Embryonic facial prominence (tissue), 1 donor: ENCODE data around the gene CACNA2D3.

Experiments used
- DNase-seq: peaks from one replicate; pipeline ENCODE4 v3.0.0-alpha.2; 2016; ENCODE audit errors: extremely low spot score

The CACNA2D3 gene

DNA sequence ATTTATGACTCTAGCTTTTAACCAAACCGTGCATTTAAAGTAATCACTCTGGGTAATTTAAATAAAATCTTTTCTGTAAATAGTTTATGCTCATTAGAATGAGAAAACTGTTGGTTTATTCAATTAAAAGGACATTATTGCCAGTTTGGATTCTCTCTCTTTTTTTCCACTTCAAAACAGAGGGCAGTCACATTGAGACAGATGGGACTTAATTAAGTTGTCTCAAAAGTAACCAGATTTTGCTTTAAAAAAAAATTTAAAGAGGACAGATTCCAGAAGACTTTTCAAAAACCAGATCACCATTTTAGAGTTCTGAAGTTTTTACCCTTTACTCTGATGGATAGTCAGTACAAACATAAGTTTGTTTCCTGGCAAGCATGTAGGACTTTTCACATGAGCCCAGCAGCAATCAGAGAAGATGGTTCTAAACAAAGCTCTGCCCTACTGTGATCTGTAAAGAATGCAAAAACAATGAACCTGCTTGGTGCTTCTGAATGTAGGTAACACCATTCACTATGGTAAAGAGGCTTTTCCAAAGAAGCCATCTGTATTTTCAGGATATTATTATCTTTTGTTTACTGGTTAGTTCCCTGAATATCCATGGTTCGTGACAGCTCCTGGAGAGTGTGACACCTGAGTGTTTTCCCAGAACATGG is 669.3 kb downstream of the CACNA2D3 start:
- DNase-seq = no peak

DNA sequence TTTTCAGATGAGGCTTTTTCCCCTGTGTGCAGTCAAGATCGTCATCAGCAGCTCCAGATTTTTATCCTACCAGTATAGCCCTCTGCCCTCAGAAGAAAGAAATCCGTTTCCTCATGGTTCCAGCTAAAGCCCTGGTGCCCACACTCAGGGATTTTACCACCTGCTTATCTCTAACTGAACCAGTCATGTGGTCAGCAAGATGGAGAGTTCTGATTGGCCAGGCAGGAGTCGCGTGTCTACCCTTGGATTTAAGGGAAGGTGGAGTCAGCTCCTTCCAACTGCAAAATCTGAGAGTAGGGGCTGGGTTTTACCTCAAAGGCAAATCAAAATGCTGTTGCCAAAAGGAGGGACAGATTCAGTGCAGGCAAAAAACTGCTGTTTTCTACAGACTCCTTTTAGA is 670.2 kb downstream of the CACNA2D3 start:
- DNase-seq = no peak

DNA sequence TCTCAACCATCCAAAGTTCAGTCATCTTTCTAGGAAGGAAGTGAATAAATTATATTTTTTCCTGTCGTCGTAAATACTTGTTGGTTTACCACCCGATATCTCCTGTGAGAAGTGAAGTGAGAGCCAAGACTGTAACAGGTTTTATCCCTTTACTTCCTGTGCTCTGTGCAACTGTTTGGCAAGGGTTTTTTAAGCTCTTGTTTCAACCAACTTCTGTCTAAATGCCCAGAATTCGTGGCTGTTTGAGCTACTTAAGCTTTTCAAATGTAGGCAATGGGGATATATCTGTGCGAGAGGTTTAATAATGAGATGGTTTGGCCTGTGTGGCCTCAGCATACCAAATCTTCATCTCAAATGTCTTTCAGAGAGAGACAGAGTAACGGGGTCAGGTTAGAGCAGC is 670.8 kb downstream of the CACNA2D3 start:
- no peak for DNase-seq

DNA sequence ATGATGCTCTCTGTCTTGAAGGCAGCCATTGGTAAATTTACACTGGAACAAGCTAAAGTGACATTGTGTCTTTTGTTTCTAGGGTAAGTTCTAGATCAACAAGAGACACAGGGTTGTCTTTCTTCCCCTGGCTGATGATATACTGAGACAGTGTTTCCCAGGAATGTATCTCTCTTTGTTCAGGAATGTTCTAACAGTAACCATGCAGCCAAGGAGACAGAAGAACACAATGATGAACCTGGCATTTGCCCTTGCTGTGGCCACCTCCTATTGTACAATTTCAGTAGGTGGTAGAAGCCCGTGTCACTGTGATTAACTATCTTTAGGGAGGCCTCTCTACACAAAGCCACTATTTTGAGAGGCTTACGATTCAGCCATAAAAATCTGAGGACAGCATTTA is 674.8 kb downstream of the CACNA2D3 start:
- DNase-seq = no peak

DNA sequence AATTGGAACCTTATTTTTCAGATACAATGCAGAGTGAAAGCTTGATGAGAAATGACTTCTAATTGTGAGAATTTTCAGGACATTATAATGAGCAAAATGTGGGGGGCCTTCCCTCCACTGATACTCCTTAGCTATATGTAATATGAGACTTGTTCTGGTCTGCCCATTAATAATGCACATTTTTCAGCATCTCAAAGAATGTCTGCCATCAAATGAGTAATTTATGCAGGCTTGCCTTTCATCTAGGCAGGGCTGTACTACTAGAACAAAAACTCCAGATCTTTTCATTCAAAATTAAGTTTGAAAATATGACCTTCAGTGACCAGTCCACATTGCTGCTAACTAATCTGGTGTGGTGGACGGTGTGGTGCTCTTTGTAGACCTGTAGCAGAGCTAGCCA is 678.1 kb downstream of the CACNA2D3 start:
- DNase-seq = no peak

DNA sequence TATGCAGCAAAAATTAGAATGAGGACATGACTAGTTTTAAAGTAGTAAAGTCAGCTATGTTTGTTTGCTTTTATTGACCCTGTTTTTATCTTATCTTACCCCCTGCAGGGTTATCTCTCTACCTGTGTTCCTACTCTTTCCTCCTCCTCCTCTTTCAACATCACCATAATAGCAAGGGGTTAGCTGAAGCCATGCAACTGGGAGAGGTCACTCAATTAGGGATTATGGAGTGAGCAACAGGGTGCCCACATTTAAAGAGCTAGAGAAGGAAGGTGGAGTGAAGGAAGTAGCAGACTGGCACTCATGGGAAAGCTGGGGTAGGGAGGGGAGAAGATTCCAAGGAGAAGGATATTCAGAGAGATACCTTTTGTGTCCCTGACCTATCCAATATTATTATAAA is 679.6 kb downstream of the CACNA2D3 start:
- DNase-seq = no peak

DNA sequence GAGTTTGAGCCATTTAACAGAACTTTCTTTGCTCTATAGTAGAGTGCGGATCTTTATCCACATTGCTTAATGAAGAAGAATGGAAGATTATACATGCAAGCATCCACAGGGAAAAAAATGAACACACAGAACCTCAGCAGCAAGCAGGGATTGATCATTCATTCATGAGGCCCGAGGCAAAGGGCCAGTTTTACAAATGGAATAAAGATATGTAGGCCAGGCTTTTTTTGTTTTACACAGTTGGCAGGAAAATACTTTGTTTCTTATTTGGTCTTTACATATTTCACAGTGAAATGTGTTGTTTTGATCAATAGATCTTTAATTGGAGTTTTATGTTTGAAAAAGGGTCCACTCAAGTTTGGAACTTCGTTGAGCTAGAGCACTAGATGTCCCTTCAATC is 688.0 kb downstream of the CACNA2D3 start:
- no peak for DNase-seq

DNA sequence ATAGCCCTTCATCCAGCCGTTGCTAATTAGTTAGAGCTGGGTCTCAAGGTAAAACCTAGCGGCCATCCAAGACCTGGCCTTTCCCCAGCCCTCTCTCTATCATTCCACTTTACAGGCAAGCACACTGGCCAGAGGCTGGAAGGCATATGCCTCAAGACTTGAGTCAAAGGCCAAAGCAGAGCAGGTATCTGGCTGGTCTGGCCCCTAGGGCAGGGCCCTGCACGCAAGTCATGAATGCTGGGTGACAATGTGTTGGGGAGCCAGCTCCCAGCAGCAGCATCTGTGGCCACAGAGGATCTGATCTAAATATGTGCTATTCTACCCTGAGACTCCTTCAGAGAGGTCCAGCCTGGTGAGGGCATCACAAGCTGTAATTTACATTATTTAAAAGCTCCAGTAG is 691.9 kb downstream of the CACNA2D3 start:
- DNase-seq = no peak

DNA sequence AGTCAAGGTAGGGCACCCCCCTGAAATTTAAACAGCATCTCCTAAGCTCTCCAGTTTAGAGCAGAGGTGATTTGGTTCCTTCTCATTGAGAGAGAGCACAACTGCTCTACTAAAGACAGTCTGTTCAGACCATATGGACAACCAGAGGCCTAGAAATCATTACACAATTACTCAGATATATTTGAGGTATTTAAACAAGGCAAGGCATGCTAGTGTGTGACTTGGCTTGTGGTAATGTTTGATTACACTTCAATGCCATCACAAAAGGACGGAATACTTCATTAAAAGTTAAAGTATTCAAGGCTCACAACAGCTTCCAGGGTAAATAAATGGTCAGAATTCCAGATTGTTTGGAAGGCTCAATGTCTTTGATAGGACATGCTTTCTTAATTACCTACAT is 695.3 kb downstream of the CACNA2D3 start:
- no peak for DNase-seq

DNA sequence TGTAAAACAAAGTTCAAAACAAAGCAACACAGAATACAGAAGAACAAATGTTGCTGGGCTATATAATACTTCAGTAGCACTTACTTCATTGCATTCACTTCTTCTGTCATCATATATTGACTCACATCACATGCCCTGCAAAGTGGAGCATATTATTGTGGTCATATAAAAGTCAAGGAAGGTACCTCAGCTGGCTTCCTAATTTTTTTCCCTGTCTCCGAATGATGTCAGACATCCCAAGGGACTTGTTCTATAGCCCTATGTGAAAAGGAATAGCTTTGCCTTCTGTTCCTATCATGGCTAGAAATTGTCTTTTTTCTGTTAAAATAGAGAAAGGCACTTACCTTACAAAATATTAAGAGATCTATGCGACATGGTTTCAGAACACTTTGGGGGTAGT is 696.1 kb downstream of the CACNA2D3 start:
- no peak for DNase-seq

DNA sequence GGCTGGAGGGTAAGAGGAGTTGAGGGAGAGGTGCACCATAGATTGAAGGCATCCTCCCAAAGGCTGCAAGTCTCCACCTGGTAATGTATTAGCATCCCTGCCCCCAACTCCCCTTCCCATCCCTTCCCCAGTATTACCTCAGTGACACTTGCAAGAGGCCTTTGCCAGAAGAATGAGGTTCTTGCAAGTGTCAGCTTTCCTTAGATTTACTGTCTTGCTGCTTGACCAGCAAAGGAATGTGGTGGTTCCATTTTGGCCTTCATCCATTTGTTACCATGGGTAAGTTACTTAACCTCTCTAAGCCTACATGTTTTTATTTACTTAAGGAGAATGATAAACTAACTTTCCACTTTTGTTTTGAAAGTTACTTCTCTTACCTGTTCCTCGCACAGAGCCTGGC is 696.6 kb downstream of the CACNA2D3 start:
- DNase-seq = no peak

DNA sequence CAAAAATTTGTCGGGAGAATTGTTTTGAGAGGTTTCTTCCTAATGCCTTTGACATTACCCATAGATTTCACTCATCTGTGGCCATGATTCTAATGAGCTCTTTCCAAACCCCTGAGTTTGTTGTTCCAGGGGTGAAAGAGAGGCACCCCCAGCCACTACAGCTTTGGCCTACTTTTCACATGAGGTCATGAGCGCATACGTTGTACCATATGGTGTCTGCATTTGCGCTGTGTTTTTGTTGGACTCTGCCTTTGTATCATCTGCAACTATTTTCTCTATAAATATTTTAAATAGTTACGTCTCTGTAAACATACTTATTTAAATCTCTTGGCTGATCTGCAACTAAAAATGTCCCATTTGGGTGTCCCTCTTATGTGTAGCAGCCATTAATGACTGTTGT is 697.6 kb downstream of the CACNA2D3 start:
- no peak for DNase-seq

DNA sequence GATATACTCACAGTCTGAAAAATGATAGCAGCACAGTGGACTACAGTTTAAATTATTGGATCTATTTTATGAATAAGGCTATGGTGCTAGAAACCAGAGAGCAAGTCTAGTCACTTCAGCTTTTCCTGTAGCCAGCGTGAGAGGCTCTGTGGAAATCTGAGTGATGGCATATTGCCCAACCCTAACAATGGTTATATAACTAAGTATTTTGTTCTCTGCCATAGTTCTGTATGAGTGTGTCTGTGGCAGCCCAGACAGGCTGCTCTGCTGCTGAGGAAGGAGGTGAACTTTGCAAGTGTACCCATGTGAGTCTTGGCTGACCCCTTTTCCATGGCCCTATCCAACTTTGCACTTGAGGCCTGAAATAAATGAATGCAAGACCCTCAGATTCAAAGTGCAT is 699.9 kb downstream of the CACNA2D3 start:
- no peak for DNase-seq

DNA sequence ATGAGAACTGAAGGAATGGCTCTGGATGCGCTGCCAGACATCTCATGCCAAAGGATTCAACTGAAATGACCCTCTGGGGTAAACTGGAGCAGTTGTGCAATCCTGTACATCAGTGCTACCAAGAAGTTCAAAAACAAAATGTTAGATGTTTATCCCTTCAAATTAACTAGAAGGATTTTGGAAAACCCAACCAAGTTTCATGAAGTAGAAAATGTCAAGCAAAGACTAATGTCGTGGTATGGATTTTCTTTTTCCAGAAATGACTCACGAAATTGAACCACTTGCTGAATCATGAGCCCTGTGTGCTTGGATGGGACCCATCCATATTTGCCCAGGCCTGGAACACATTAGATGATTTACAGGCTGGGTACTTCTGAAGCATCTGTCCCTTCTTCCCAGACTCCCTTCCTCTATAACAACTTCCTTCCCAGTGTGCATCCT is 703.9 kb downstream of the CACNA2D3 start:
- no peak for DNase-seq

DNA sequence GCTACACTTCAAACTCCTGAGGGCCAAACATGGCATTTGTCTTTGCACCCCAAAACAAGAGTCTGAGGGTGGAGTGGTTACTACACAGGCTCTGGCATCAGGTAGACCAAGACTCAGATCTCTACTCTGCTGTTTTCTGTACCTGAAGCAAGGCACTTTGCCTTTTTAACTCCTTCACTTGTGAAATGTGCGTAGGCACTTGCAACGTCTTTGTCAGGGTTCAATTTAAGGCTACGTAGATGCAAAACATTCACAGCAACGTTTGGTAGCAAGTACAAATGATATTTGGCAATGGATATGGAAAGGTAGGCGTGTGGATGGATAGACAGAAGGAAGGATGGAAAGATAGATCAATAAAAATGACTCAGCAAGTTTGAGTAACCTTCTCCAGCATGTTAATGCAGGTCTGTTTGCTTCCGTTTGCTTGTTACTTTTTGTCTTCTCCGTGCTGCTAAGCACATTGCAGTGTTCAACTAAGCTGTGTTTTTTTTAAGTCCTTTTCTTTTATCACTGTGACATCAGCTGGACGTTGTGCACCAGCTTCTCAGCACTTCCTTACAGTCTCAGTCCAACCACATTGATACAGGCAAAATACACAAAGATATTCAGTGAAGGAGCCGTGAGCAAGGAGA is 704.8 kb downstream of the CACNA2D3 start:
- DNase-seq = no peak

DNA sequence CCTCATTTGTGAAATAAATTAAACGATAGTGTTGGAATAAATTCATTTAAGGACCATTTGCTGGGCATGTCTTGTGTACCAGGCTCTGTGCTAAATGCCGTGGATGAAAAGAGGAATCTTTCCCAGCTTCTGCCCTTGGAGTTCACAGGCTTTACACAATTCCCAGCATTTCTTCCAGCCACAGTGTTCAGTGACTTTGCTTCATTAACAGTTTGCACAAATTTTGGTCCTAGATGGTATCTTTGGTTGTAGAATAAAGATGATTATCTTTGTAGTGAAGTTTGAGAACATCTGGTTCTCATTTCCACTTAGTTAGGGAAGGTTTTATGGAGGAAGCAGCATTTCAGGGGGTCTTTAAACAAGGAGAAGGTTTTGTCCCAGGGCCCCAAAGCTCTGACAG is 705.4 kb downstream of the CACNA2D3 start:
- no peak for DNase-seq

DNA sequence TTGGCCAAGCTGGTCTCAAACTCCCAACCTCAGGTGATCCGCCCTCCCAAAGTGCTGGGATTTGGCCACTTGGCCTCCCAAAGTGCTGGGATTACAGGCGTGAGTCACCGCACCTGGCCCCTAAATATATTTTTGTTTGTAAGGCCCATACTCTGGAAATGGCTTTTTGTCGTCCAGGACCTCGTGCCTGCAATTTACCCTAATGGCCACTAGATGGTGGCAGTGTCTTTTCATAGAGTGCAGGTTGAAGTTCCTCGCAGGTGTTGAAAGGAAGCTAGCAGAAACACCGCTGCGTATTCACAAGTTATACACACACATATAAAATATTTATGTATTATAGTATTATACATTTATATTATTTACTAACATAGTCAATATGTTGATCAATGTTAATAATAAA is 708.3 kb downstream of the CACNA2D3 start:
- DNase-seq = no peak

DNA sequence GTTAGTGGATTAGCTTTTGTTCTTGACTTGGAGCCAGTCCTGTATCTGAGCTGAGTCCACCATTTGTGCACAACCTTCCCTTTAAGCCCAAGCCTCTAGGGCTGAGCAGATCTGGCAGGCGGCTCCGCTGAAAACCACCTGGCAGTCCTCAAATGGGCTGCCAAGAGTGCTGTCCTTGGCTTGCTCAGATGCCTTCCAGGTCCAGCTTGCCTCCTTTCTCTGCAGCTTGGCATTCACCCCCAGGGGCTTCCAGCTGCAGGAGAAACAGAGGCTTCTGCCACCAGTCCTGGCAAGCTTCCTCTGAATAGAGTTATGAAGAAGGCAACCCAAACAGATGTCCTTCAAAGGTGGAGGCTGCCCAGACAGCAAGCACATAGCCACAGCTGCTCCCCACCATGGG is 708.8 kb downstream of the CACNA2D3 start:
- no peak for DNase-seq

DNA sequence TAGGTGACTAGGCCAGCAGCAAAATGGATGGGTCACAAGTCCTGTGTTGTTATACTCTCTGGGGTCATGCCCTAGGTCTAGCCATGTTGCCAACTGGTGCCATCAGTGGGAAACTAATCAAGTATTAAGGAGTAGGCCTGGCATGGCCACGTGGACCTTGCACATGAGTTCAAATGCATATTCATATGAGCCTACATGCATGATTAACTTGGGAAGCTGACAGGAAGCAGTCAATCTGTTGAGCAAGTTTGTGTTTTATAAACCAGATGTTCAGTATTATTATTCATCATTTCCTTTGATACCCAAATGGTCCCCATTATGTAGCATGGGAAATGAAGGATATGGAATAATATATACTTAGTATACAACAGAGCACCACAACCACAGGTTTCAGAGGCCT is 710.5 kb downstream of the CACNA2D3 start:
- no peak for DNase-seq

DNA sequence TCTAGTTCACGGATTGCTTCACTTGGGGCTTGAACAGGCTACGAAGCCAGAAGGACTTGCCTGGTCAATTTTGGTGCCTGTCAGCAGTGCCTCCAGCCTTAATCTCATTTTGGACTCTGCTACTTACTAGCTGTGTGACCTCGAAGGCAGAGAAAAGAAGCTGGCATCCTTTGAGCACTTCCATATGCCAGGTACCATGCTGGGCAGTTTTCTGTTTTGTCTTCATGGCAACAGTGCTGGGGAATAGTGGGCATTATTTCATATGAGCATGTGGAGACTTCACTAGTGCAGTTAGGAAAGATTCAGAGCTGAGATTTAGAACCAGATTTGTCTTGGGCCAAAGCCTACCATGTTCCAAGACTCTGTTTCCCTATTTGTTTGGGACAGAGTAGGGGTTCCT is 713.3 kb downstream of the CACNA2D3 start:
- no peak for DNase-seq

DNA sequence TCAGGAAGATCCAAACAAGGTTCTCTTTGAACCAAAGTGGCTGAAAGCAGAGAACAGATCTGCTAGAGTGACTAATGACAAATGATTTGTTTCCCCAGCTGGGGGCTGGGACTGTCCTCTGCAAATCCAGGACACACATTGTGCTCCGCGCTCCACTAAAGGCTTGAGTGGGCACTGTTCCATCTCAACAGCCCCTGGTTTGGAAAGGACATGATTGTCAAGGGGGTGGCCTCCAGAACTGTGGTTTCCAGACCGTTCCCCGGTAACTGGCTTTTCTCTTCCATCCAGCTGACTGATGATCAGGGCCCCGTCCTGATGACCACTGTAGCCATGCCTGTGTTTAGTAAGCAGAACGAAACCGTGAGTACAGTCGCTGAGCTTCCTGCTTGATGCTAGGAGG is 714.5 kb downstream of the CACNA2D3 start:
- DNase-seq = no peak

DNA sequence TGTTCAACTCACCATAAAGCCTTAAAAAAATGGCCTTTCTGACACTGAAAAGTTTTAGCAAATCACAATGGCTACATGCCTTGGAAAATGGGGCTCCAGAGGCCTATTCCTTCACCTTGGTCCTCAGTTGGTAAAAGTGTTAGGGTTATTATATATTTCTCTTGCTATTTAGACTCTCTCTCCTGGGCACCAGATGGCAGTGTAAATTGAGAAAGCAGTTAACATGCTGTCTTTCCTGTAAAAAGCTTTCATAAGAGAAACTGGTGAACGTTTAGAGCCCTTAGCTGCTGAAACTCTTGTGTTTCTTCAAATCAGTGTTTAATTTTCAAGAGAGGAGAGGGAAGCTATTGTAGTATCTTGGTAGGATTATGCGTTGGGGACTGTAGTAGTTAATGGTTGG is 715.6 kb downstream of the CACNA2D3 start:
- DNase-seq = no peak

DNA sequence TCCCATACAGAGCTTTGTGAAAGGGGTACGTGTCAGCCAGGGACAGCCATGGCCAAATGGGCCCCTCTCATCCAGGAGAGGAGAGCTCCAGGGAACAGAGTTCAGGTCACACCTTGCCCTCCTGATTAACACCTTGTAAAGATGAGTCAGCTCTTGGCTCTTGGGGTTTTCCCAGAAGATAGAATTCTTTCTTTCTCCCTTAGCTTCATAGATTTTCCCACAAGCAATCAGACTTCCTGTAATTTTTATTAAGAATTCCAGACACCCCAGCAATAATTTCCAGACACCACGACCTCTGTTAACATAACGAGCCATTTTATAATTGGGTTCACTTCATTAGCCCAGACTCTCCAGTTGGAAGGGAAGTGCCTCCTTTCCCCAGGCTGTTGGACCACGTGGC is 719.1 kb downstream of the CACNA2D3 start:
- DNase-seq = no peak

DNA sequence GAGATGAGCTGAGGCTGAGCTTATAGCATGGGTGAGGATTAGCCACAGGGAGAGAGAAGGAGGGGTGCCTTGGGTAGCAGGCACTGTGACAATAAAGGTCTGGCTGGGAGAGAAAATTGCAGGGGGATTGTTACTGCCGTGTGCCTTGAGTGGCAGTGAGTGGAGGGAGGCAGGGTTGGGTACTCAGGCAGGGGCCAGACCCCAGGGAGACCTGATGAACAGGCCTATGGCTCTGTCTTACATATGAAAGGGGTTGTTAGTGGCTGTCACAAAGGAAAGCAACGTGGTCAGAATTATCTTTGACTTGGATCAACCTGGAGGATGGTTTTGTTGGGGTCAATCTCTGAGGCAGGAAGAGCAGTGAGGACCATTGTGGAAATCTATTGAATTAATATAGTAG is 721.0 kb downstream of the CACNA2D3 start:
- no peak for DNase-seq
